Endodermal cell (in vitro differentiated cells): ENCODE data around the gene WDSUB1. TPM values are rescaled to one million over a fixed set of nuclear protein-coding genes. Genes with fewer than 3 reads are reported as not detected.

ENCODE experiments used
- DNase-seq: peaks from one replicate; pipeline ENCODE4 v3.0.0-alpha.2; 2017
- H3K27ac ChIP-seq: 2 replicates; pipeline ENCODE4 v1.5.1; 2013; ENCODE audit warnings: mild to moderate bottlenecking, low read depth, low read length, moderate library complexity
- H3K27me3 ChIP-seq: 2 replicates; pipeline ENCODE4 v1.6.1; 2013; ENCODE audit warnings: mild to moderate bottlenecking, low read length, moderate library complexity; ENCODE audit not compliant: insufficient read depth, control insufficient read depth, poor library complexity, severe bottlenecking
- H3K36me3 ChIP-seq: 2 replicates; pipeline ENCODE4 v1.7.0; 2013; ENCODE audit warnings: mild to moderate bottlenecking, low read length, moderate library complexity; ENCODE audit not compliant: control insufficient read depth, insufficient read depth
- H3K4me1 ChIP-seq: one replicate; pipeline ENCODE4 v1.7.0; 2013; ENCODE audit warnings: low read length; ENCODE audit not compliant: control insufficient read depth, insufficient read depth
- H3K4me3 ChIP-seq: 2 replicates; pipeline ENCODE4 v1.5.1; 2013; ENCODE audit warnings: mild to moderate bottlenecking, low read length, moderate library complexity
- H3K9ac ChIP-seq: 2 replicates; pipeline ENCODE4 v1.6.1; 2013; ENCODE audit warnings: mild to moderate bottlenecking, low read length, moderate library complexity; ENCODE audit not compliant: poor library complexity, severe bottlenecking; ENCODE audit errors: extremely low read depth
- H3K9me3 ChIP-seq: 2 replicates; pipeline ENCODE4 v1.6.1; 2013; ENCODE audit warnings: mild to moderate bottlenecking, low read length, moderate library complexity; ENCODE audit not compliant: control insufficient read depth
- H3K27ac Mint-ChIP-seq: 2 replicates; pipeline ENCODE4 v1.8.0; 2020; ENCODE audit warnings: mixed read lengths
- H3K27me3 Mint-ChIP-seq: 2 replicates; pipeline ENCODE4 v1.8.0; 2021; ENCODE audit warnings: mild to moderate bottlenecking, mixed read lengths; ENCODE audit not compliant: insufficient read depth
- H3K36me3 Mint-ChIP-seq: 2 replicates; pipeline ENCODE4 v1.8.0; 2020; ENCODE audit warnings: low read depth, mixed read lengths
- H3K4me1 Mint-ChIP-seq: 2 replicates; pipeline ENCODE4 v1.8.0; 2020; ENCODE audit warnings: mixed read lengths
- H3K4me3 Mint-ChIP-seq: 2 replicates; pipeline ENCODE4 v1.8.0; 2020; ENCODE audit warnings: mild to moderate bottlenecking, moderate library complexity, mixed read lengths
- H3K9me3 Mint-ChIP-seq: 2 replicates; pipeline ENCODE4 v1.8.0; 2020; ENCODE audit warnings: mild to moderate bottlenecking, mixed read lengths
- WGBS, 2 experiments: methylation state at CpG; one replicate each; pipeline versions ENCODE4 v1.1.5 to v1.1.7; 2013; ENCODE audit warnings: missing lambda C conversion rate in 2 of 2, mixed read lengths in 1 of 2; ENCODE audit not compliant: insufficient coverage in 1 of 2, insufficient read length in 1 of 2; 5-methylcytosine and 5-hydroxymethylcytosine counted together
- total RNA-seq, 2 donors: library from RNA; stranded (reverse); fragmentation: NEBNext Ultra II Directional in 1 of 2; extraction: Animal tissue kit (Norgen Biotek cat#: 25700) in 1 of 2; gene quantifications; 2 replicates in 1 of 2; 3 replicates in 1 of 2; pipeline ENCODE4 v1.2.1, GENCODE V29; 2021
- TF ChIP-seq, protein P1 (sequence below): fragments of 200-600 bp; sonication (generic); conservative IDR thresholded peaks from 2 replicates; pipeline ENCODE4 v1.5.0; 2021; ENCODE audit warnings: antibody characterized with exemption, mild to moderate bottlenecking

The WDSUB1 gene
- total RNA-seq, 2 donors from 2014 or later, result 10.7 to 14.7 TPM

DNA sequence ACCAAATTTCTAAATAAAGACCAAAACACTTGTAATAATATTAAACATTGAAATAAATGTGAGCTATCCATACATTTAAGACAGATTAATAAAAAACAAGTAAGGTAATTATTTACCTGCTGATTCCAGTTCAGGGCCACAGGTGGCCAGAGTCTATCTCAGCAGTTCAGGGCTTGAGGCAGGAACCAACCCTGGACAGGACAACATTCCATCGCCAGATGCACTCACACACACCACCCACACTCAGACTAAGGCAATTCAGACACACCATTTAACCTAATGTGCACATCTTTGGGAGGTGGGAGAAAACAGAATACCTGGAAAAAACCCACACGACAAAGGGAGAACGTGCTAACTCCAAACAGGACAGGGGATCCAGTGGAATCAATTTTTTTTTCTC, 14.1 kb upstream of the WDSUB1 start:
- no peak for DNase-seq
- Mint-ChIP-seq H3K36me3 (no peaks in the 10 kb centered on the region), H3K4me1 (no peaks in the 10 kb centered on the region), H3K27ac (no peak overlapping the region), H3K9me3 (peaks cover 1% of the 10 kb centered on the region), H3K4me3 (no peak overlapping the region), H3K27me3 (no peaks in the 10 kb centered on the region)
- TF ChIP-seq, protein P1, sequence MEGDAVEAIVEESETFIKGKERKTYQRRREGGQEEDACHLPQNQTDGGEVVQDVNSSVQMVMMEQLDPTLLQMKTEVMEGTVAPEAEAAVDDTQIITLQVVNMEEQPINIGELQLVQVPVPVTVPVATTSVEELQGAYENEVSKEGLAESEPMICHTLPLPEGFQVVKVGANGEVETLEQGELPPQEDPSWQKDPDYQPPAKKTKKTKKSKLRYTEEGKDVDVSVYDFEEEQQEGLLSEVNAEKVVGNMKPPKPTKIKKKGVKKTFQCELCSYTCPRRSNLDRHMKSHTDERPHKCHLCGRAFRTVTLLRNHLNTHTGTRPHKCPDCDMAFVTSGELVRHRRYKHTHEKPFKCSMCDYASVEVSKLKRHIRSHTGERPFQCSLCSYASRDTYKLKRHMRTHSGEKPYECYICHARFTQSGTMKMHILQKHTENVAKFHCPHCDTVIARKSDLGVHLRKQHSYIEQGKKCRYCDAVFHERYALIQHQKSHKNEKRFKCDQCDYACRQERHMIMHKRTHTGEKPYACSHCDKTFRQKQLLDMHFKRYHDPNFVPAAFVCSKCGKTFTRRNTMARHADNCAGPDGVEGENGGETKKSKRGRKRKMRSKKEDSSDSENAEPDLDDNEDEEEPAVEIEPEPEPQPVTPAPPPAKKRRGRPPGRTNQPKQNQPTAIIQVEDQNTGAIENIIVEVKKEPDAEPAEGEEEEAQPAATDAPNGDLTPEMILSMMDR, result no peak
- H3K27ac ChIP-seq, result no peak overlapping the region
- no peaks in the 10 kb centered on the region for H3K4me1 ChIP-seq
- no peak overlapping the region for H3K9ac ChIP-seq
- H3K9me3 ChIP-seq, result peaks cover 14% of the 10 kb centered on the region
- WGBS, 2 experiments, result 90% methylated on average over 3 of the region's 3 CpGs; no CpG with 5 or more reads in 1 of the 2 experiments
- no peaks in the 10 kb centered on the region for H3K36me3 ChIP-seq
- no peak overlapping the region for H3K4me3 ChIP-seq
- no peaks in the 10 kb centered on the region for H3K27me3 ChIP-seq

- H3K27me3 Mint-ChIP-seq, result no peaks in the 10 kb centered on the region
- Histone ChIP-seq H3K4me3 (no peak overlapping the region), H3K27ac (no peak overlapping the region), H3K9me3 (peaks cover 14% of the 10 kb centered on the region), H3K27me3 (no peaks in the 10 kb centered on the region), H3K4me1 (no peaks in the 10 kb centered on the region), H3K36me3 (no peaks in the 10 kb centered on the region), H3K9ac (no peak overlapping the region)
- H3K9me3 Mint-ChIP-seq, result peaks cover 1% of the 10 kb centered on the region
- H3K27ac Mint-ChIP-seq, result no peak overlapping the region
- TF ChIP-seq, protein P1, result no peak
- H3K36me3 Mint-ChIP-seq, result no peaks in the 10 kb centered on the region
- DNase-seq, result no peak
- no peaks in the 10 kb centered on the region for H3K4me1 Mint-ChIP-seq
- H3K4me3 Mint-ChIP-seq, result no peak overlapping the region
Observed at GRCh38 chr2:159298967-159299366, 12.5 kb upstream of the WDSUB1 start.

DNA sequence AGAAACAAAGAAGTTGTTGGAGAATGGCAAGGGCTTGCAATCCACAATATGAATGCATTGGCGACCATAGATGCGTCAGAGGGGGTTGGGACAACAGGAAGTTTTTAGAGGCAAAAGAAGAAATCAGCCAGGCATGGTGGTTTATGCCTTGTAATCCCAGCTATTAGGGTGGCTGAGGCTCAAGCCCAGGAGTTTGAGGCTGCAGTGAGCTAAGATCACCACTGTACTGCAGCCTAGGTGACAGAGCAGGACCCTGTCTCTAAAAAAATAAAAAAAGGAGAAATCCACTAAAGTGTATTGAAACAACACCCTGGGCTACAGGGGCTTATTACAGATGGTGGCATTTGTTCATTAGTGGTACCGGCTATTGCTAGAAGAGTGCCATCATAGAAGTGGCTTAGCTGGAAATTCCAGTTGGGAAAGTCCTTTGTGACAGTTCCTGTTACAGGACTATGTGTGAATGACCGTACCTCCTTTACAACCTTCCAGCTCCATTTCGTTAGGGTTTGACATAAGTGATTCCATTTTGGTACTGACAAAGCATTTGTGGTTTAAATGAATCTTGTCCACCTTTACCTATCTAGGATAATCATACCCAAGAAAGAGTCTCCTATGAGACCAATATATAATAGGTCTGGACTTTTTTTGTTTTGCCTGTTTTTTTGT, 10.7 kb upstream of the WDSUB1 start:
- H3K27me3 ChIP-seq, result no peaks in the 10 kb centered on the region
- H3K4me3 Mint-ChIP-seq, result no peak overlapping the region
- 90 to 93% methylated on average over 3 to 5 of the region's 5 CpGs for WGBS, 2 experiments
- H3K9ac ChIP-seq, result no peak overlapping the region
- no peaks in the 10 kb centered on the region for H3K36me3 Mint-ChIP-seq
- H3K4me1 ChIP-seq, result no peaks in the 10 kb centered on the region
- H3K27me3 Mint-ChIP-seq, result no peaks in the 10 kb centered on the region
- TF ChIP-seq, protein P1, result peak; percentile 37
- no peak overlapping the region for H3K27ac ChIP-seq
- no peak for DNase-seq
- peaks cover 14% of the 10 kb centered on the region for H3K9me3 ChIP-seq
- no peaks in the 10 kb centered on the region for H3K4me1 Mint-ChIP-seq
- no peak overlapping the region for H3K4me3 ChIP-seq
- peaks cover 1% of the 10 kb centered on the region for H3K9me3 Mint-ChIP-seq
- H3K27ac Mint-ChIP-seq, result no peak overlapping the region
- H3K36me3 ChIP-seq, result no peaks in the 10 kb centered on the region
